UCSD-AML1 (cell line): ENCODE results near the gene RCC1.
A peak's percentile ranks its signal among the peaks of the same experiment; 100 is the strongest.
"Not testable (repeated sequence)": the region's sequence is repeated elsewhere in the genome, so short reads cannot be mapped to it uniquely, and the experiment has no call there.

Experiments used
- DNase-seq: peaks from one replicate; lab custom pipeline; 2025; ENCODE audit not compliant: unreplicated experiment; lab: John Stamatoyannopoulos, UW

Gene RCC1

DNA sequence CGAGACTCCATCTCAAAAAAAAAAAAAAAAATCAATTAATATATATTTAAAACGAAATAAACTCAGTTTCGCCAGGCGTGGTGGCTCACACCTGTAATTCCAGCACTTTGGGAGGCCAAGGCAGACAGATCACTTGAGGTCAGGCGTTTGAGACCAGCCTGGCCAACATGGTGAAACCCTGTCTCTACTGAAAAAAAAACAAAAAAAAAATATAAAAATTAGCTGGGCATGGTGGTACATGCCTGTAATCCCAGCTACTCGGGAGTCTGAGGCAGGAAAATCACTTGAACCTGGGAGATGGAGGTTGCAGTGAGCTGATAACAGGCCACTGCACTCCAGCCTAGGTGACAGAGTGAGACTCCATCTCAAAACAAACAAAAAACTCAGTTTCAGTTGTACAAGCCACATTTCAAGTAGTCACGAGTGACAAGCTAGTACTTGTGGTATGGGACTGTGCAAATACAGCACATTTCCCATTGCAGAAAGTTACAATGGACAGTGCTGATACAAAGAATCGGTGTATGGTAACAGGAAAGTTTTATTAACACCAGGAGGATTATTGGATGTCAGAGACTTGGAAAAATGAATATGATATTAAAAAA lies 35.7 kb downstream of the RCC1 start:
- not testable (repeated sequence) for DNase-seq

DNA sequence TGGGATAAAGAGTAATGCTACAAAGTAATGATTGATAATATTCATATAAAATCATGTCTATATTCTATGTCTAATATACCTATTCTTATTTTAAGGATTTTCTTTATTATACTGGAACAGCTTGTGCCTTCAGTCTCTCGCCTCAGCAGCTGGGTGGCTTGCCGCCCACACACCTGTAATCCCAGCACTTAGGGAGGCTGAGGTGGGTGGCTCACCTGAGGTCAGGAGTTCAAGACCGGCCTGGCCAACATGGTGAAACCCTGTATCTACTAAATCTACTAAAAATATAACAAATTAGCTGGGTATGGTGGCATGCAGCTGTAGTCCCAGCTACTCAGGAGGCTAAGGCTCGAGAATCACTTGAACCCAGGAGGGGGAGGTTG lies 39.4 kb downstream of the RCC1 start:
- DNase-seq, result no peak

- DNase-seq, result no peak
Observed at GRCh38 chr1:28548318-28548717, 42.5 kb downstream of the RCC1 start.

DNA sequence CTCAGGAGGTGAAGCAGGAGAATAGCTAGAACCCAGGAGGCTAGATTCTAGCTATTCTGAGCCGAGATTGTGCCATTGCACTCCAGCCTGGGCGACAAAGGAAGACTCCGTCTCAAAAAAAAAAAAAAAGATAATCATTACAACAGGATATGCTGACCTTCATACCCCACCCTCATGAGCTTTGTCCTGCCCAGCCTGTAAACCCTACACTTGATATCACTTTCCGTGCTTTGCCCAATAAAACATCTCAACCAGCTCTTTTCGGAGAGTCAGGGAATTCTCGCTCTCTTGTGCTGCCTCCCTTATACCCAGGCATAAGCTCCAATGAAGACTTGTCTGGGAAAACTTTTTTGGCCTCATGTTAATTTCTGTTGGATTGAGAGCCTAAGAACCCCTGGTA lies 45.5 kb downstream of the RCC1 start:
- no peak for DNase-seq

GRCh38 chr1:28552758-28553663 lies 47.2 kb downstream of the RCC1 start, which contains the start of gene TRNAU1AP:
Gene TRNAU1AP (plus strand): TSS chr1:28553085. CDS start chr1:28553111, 26 bp downstream.
- peak; percentile 97 for DNase-seq

- no peak for DNase-seq
Observed at GRCh38 chr1:28560886-28561285, 55.0 kb downstream of the RCC1 start.

- no peak for DNase-seq
Observed at GRCh38 chr1:28564310-28564709, 58.5 kb downstream of the RCC1 start.

DNA sequence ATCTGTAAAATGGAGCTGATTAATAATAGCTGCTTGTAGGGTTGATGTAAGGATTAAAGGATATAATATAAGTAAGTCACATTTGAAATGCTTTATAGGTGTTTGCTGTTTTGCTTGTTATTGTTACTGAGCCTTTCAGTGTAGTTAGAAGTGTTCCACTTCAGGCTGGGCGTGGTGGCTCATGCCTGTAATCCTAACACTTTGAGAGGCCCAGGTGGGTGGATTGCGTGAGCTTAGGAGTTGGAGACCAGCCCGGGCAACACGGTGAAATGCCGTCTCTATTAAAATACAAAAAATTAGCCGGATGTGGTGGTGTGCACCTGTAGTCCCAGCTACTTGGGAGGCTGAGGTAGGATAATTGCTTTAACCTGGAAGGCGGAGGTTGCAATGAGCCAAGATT lies 59.2 kb downstream of the RCC1 start:
- no peak for DNase-seq

- no peak for DNase-seq
Observed at GRCh38 chr1:28565726-28566125, 59.9 kb downstream of the RCC1 start.

- DNase-seq, result no peak
Observed at GRCh38 chr1:28566931-28567330, 61.1 kb downstream of the RCC1 start.

- DNase-seq, result no peak
Observed at GRCh38 chr1:28571911-28572310, 66.1 kb downstream of the RCC1 start.

GRCh38 chr1:28572891-28573290 lies 67.0 kb downstream of the RCC1 start:
- not testable (repeated sequence) for DNase-seq

DNA sequence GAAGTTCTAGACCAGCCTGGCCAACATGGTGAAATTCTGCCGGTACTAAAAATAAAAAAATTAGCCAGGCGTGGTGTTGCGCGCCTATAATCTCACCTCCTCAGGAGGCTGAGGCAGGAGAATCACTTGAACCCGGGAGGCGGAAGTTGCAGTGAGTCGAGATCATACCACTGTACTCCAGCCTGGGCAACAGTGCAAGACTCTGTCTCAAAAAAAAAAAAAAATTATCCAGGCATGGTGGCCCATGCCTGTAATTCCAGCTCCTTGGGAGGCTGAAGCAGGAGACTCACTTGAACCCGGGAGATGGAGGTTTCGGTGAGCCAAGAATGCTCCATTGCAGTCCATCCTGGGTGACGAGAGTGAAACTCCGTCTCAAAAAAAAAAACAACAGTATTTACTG lies 67.7 kb downstream of the RCC1 start:
- DNase-seq, result no peak

GRCh38 chr1:28577052-28577678 lies 71.3 kb downstream of the RCC1 start:
- DNase-seq, result no peak

- DNase-seq, result no peak
Observed at GRCh38 chr1:28577738-28578536, 72.1 kb downstream of the RCC1 start.

GRCh38 chr1:28578696-28579218 lies 72.9 kb downstream of the RCC1 start:
- no peak for DNase-seq

GRCh38 chr1:28579401-28579800 lies 73.6 kb downstream of the RCC1 start:
- no peak for DNase-seq

DNA sequence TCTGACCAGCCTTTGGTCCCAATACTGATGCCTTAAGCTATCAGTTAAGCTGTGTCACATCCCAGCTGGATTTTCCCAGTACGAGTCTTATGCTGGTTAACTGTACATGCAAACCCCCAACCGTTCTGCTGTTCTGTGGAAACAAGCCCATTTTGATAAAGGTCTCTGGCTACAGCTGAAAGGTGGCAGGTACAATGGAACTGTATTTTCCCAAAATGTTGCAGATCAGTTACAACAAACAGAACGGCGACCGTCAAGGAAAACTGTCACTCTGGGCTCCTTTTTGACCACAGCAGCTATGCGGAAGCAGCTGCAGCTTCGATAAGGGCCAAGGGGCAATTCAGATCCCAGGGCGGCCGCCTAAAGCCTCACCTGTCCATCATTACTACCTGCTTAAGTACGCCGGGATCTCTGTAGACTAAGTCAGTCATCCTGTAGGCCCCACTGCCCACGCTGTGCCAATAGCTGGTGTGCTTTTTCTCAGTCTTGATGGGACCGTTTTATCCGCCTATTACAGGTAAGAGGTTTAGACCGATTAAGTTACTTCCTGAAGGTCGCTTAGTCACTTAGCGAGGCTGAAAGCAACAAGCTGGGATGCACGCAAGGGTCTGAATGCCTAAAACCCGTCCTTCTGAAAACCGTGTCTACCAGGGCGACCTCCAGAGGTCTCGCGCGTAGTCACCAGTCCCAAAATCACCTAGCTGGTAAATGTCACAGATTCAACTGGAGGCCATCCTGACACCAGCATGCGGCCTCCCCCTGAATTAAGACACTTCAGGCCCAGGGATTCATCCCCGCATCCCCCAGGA lies 75.1 kb downstream of the RCC1 start:
- DNase-seq, result peak; percentile 73

GRCh38 chr1:28581531-28582247 lies 75.8 kb downstream of the RCC1 start:
- DNase-seq, result peak; percentile 96
